H1 (cell line): ENCODE measurements around the gene MPDZ. TPM values are rescaled to one million over a fixed set of nuclear protein-coding genes. Genes with fewer than 3 reads are reported as not detected.

Source experiments
- ASH2L ChIP-seq: fragments of 200-600, 300-600 bp; sonication (generic); IDR thresholded peaks from one replicate; pipeline ENCODE4 v1.7.1; 2017; ENCODE audit warnings: low read length
- BACH1 ChIP-seq: IDR thresholded peaks from 2 replicates; pipeline ENCODE4 v1.6.1; 2012; ENCODE audit warnings: low read length, improper control_type of control experiment
- BCL11A ChIP-seq, 2 experiments: IDR thresholded peaks; one replicate each; pipeline ENCODE4 v1.6.1; 2011; ENCODE audit warnings: low read depth in 2 of 2, low read length in 2 of 2, mild to moderate bottlenecking in 2 of 2
- CBX5 ChIP-seq: fragments of 300-800, 300-1000 bp; sonication (generic); IDR thresholded peaks from 2 replicates; pipeline ENCODE4 v1.7.1; 2016; ENCODE audit warnings: antibody characterized with exemption, low read length, low read depth
- CHD1 ChIP-seq: IDR thresholded peaks from 2 replicates; pipeline ENCODE4 v1.6.1; 2012; ENCODE audit warnings: low read depth, low read length, improper control_type of control experiment
- CREB1 ChIP-seq: IDR thresholded peaks from 2 replicates; pipeline ENCODE4 v1.6.1; 2012; ENCODE audit warnings: inconsistent platforms
- EGR1 ChIP-seq: IDR thresholded peaks from 2 replicates; pipeline ENCODE4 v1.6.1; 2011; ENCODE audit warnings: low read depth, low read length, borderline replicate concordance
- FOSL1 ChIP-seq: IDR thresholded peaks from 2 replicates; pipeline ENCODE4 v1.6.1; 2011; ENCODE audit warnings: mild to moderate bottlenecking, low read depth, low read length, moderate library complexity; ENCODE audit not compliant: insufficient read depth
- GABPA ChIP-seq: IDR thresholded peaks from 2 replicates; pipeline ENCODE4 v1.6.1; 2011; ENCODE audit warnings: mild to moderate bottlenecking, low read length, moderate library complexity, borderline replicate concordance; ENCODE audit not compliant: insufficient read depth
- HDAC6 ChIP-seq: IDR thresholded peaks from one replicate; pipeline ENCODE4 v1.7.1; 2012; ENCODE audit warnings: low read depth, mild to moderate bottlenecking, inconsistent platforms, low read length, moderate library complexity
- KDM5A ChIP-seq: fragments of 200-600 bp; IDR thresholded peaks from 2 replicates; pipeline ENCODE4 v1.7.1; 2012; ENCODE audit warnings: mild to moderate bottlenecking, low read length, inconsistent platforms, mixed read lengths
- NRF1 ChIP-seq: IDR thresholded peaks from 2 replicates; pipeline ENCODE4 v1.6.1; 2011; ENCODE audit warnings: mild to moderate bottlenecking, low read depth, low read length, improper control_type of control experiment
- PHF8 ChIP-seq: fragments of 200-600 bp; sonication (generic); conservative IDR thresholded peaks from 2 replicates; pipeline ENCODE4 v1.7.1; 2012; ENCODE audit warnings: low read depth, mild to moderate bottlenecking, inconsistent platforms, low read length, moderate library complexity
- POLR2A ChIP-seq, 2 experiments: IDR thresholded peaks; 1 replicate in 1 of 2; 2 replicates in 1 of 2; pipeline ENCODE4 v1.6.1; 2011; ENCODE audit warnings: low read depth in 2 of 2, low read length in 2 of 2, mild to moderate bottlenecking in 2 of 2; ENCODE audit errors: control extremely low read depth in 1 of 2
- RBBP5 ChIP-seq: IDR thresholded peaks from 2 replicates; pipeline ENCODE4 v1.7.1; 2012; ENCODE audit warnings: low read depth, mild to moderate bottlenecking, inconsistent platforms, low read length, moderate library complexity, borderline replicate concordance
- RFX5 ChIP-seq: IDR thresholded peaks from 2 replicates; pipeline ENCODE4 v1.6.1; 2011; ENCODE audit warnings: low read depth, low read length, improper control_type of control experiment, borderline replicate concordance
- SIN3A ChIP-seq, 2 experiments: IDR thresholded peaks in 1 of 2; conservative IDR thresholded peaks in 1 of 2; 2 replicates each; pipeline ENCODE4 v1.6.1; 2011 to 2012; ENCODE audit warnings: low read length in 2 of 2, improper control_type of control experiment in 1 of 2, low read depth in 1 of 2, mild to moderate bottlenecking in 1 of 2
- SIRT6 ChIP-seq: IDR thresholded peaks from one replicate; pipeline ENCODE4 v1.7.1; 2012; ENCODE audit warnings: low read length, inconsistent platforms
- TBP ChIP-seq: IDR thresholded peaks from 2 replicates; pipeline ENCODE4 v1.6.1; 2011; ENCODE audit warnings: low read depth, low read length, improper control_type of control experiment
- TEAD4 ChIP-seq: IDR thresholded peaks from 2 replicates; pipeline ENCODE4 v1.6.1; 2012; ENCODE audit warnings: low read depth, low read length, inconsistent platforms, mixed read lengths
- YY1 ChIP-seq: IDR thresholded peaks from 2 replicates; pipeline ENCODE4 v1.6.1; 2011; ENCODE audit warnings: low read depth, mild to moderate bottlenecking, low read length
- polyA plus RNA-seq, 7 experiments: library from polyadenylated mRNA; depleted of rRNA in 3 of 7; stranded (reverse) in 5 of 7; unstranded in 2 of 7; fragments of >200 nt in 5 of 7; fragments of 200-250 nt in 2 of 7; gene quantifications; 1 replicate in 5 of 7; 2 replicates in 1 of 7; 4 replicates in 1 of 7; pipeline versions ENCODE4 v1.2.1 to v1.2.3, GENCODE V29; 2011 to 2013; ENCODE audit warnings: missing spikeins in 2 of 7, mixed read lengths in 2 of 7
- total RNA-seq: library from RNA; stranded (reverse); fragmentation: NEBNext Ultra II Directional; extraction: Animal tissue kit (Norgen Biotek cat#: 25700); gene quantifications from 2 replicates; pipeline ENCODE4 v1.2.1, GENCODE V29; 2021
- TF ChIP-seq, protein P1 (sequence below), 3 experiments: IDR thresholded peaks; 1 replicate in 2 of 3; 2 replicates in 1 of 3; pipeline versions ENCODE4 v1.5.1 to v1.6.1; 2011; ENCODE audit warnings: low read length in 3 of 3, mild to moderate bottlenecking in 3 of 3, inconsistent platforms in 2 of 3, low read depth in 1 of 3, moderate library complexity in 1 of 3; ENCODE audit not compliant: insufficient read depth in 1 of 3; ENCODE audit errors: control extremely low read depth in 1 of 3
- TF ChIP-seq, protein P2 (sequence below): IDR thresholded peaks from 2 replicates; pipeline ENCODE4 v1.6.1; 2012; ENCODE audit warnings: inconsistent platforms

MPDZ gene
- total and polyA plus RNA-seq, 2 of the 8 experiments (the other 6 are each of a cell fraction or from before 2014, with no cell fraction given) = 14.6 to 39.4 TPM

GRCh38 chr9:13279284-13280141 lies at the start of gene MPDZ (continued):
- TF ChIP-seq FOSL1 (no peak), CBX5 (no peak), EGR1 (peak; percentile 64; the same call in 1 of the 2 replicates), TEAD4 (no peak), SIRT6 (no peak), BCL11A (IDR thresholded peaks at IDR 0.05; ENCODE audit: low read depth in 2 of 2, low read length in 2 of 2) (no peak), PHF8 (peak; percentile 78), ASH2L (no peak), CHD1 (no peak), GABPA (no peak), YY1 (no peak), BACH1 (peak; percentile 48), POLR2A (IDR thresholded peaks at IDR 0.05; ENCODE audit: control extremely low read depth in 1 of 2, low read depth in 2 of 2, low read length in 2 of 2) (peak; percentile 8 to 47; a peak in 2 of 3 replicates), HDAC6 (no peak), NRF1 (no peak), TBP (no peak), SIN3A (conservative IDR thresholded peaks at IDR 0.05 in 1 of 2, IDR thresholded peaks at IDR 0.05 in 1 of 2; ENCODE audit: low read depth in 1 of 2, low read length in 2 of 2) (no peak; a peak in 1 of 4 replicates), CREB1 (no peak), RFX5 (no peak), RBBP5 (peak; percentile 86; the same call in 1 of the 2 replicates), KDM5A (no peak)
- TF ChIP-seq, protein P1, sequence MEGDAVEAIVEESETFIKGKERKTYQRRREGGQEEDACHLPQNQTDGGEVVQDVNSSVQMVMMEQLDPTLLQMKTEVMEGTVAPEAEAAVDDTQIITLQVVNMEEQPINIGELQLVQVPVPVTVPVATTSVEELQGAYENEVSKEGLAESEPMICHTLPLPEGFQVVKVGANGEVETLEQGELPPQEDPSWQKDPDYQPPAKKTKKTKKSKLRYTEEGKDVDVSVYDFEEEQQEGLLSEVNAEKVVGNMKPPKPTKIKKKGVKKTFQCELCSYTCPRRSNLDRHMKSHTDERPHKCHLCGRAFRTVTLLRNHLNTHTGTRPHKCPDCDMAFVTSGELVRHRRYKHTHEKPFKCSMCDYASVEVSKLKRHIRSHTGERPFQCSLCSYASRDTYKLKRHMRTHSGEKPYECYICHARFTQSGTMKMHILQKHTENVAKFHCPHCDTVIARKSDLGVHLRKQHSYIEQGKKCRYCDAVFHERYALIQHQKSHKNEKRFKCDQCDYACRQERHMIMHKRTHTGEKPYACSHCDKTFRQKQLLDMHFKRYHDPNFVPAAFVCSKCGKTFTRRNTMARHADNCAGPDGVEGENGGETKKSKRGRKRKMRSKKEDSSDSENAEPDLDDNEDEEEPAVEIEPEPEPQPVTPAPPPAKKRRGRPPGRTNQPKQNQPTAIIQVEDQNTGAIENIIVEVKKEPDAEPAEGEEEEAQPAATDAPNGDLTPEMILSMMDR (IDR thresholded peaks at IDR 0.05; ENCODE audit: control extremely low read depth in 1 of 3, insufficient read depth in 1 of 3, low read depth in 1 of 3, low read length in 3 of 3) = no peak
- TF ChIP-seq, protein P2, sequence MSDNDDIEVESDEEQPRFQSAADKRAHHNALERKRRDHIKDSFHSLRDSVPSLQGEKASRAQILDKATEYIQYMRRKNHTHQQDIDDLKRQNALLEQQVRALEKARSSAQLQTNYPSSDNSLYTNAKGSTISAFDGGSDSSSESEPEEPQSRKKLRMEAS = 0 out of 2 replicates have a peak, but pooled peaks have one; percentile 20
